NCI-H510A (cell line): Measurements from ENCODE around the gene AFF3.

Experiments
- DNase-seq: peaks from one replicate; lab custom pipeline; 2025; lab: John Stamatoyannopoulos, UW

AFF3 gene

DNA sequence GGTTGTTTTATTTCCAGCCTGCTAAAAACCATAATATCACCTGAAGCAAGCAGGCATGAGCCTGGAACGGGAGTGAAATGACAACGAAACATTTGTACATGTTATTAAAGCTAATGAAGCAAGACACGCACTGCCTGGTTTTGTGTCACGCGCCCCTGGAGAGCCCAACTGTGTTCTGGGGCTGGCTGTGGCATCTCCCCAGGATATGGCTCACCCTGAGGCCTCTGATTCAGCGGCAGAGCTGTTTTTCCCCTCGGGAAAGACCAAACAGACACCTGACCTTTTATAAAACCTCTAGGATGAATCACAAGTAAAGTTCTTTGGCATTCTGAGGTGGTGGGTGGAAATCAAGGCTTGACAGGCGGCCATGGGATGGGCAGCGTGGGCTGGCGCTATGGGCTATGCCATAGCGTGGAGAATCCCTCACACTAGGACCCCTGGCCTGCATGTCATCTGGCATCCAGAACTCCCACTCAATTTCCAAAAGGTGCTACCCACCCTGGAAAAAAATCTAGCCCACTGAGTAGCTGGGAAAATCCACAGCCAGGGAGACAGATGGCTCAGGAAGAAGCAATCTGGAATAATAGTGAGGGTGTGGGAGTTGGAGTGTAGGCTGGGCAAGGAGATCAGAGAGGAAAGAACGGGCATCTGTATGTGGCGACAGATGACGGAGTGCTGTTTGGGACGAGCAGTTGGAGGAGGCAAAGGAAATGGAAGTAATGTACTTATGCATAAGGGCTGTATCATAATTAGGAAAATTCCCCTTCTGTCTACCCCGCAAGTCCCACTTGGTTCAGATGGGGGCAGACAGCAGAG, 262.0 kb downstream of the AFF3 start:
- no peak for DNase-seq

DNA sequence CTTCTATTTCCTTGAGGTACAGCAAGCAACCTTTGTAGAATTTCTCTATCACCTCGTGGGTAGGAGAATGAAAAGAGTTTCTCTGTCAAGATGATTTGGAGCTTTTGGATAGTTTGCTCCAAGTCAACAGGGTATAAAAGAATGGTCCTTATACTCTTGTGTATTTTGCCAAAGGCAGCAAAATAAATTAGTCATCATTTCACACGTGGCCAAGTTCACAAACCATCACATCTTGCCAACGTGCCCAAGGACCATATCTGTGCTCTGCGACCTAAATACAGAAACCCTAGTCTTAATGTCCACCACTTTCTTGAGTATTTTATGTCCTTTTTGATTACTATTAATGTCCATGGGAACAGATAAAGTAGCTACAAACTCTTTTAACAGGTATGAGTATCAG, 262.9 kb downstream of the AFF3 start:
- DNase-seq = no peak

DNA sequence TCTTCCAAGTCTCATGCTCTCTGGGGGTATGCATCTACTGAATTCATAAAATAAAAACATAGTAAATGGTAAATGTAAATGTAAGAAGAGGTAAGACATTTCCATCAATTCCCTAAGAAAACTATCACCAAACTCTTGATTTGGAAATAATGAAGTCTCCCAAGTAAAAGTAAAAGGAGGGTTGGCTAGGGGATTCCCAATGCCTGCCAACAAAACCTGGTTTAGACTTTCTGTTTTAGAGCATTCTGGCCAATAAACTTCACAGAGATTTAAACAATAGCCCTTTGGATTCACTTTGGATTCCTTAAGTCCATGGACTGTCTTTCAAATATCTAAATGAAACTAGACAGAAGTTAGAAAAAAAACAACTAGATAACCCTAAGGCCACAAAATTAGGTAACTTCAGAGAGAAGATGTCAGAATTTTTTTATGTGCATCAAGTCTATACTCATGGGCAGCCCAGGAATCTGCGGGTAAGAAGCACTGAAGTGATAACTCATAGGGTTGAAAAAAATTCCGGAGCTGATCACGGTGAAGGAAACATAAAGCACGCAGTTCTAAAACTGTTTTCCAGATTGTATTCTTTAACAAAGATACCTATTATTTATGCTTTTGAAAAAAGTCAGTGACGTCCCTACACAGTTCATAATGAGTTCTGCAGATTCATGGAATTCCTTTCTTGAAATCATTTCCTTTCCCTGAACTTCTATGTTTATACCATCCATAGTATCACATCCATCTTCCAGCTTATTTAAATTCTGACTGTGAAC, 263.6 kb downstream of the AFF3 start:
- no peak for DNase-seq

DNA sequence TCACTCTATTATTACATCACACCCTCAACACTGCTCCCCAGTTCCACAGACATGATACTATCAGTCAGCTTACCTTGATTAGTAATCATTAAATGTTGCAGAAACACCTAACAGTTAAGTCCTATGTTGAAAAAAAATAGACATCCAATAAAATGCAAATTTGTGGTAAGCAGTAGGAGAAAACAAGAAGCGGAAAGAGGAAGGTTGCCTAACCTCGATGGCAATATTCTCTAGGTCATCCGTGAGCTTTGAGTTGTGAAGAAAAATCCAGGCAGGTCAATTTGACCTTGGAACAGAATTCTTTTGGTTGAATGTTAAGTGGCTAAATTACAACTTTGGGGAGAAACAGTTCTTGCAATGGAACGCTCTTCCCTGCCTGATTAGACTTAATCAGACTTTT, 264.4 kb downstream of the AFF3 start:
- no peak for DNase-seq

DNA sequence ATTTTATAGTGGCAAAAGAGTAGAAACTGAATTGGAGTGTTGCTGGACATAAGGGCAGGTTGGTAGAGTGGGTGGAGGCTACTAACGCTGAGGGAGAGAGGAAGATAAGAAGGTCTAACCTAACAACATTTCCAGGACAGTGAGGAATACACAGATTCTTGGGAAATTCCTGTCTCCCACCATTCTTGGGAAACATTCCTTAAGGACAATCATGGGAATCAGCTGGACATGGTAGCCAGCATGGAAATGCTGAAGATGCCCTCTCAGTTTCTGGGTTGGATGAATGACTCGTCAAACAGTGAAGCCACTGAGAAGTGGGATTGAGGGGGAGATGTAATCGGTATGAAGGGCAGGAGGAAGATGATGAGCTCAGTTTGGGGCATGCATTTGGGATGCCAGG, 265.4 kb downstream of the AFF3 start:
- no peak for DNase-seq

DNA sequence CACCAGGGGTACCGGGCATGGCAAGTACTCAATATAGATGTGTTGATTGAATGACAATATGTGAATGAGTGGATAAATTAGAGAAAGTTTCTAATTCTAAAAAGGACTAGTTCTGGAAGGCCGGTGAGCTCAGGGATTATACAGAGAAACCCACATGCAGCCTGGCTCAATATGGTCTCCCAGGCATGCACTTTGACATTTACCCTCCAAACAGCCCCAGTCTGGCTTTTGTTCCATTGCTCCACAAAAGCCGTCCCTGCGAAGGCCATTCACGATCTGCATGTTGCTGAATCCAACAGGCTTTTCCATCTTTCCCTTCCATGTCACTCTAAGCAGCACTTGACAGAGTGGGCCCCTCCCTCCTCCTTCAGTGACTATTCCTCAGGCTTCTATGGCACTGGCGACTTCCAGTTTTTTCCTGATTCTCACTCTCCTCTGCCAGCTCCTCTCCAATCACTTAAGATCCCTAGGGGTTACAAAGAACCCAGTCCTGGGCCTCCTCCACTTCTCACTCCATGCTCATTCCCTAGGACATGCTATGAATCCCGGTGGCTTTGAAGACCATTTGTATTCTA, 266.7 kb downstream of the AFF3 start:
- no peak for DNase-seq

DNA sequence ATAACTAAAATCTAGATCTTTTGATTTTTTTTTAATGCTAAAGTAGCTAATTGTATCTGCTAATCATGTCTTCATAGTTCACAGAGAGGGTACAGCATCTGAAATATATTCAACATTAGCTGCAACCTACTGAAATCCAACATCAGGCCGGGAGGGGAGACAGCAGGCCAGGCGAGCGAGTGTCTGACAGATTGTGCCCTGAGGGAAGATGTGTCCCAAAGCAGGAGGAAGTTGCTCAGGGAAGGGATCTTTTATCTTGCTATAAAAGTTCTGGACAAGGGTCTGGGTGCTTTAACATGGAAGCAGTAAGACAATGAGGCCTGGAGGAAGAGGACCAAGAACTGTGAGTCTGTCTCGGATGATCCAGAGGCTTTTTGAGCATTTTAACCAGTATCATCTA, 274.1 kb downstream of the AFF3 start:
- DNase-seq = no peak

DNA sequence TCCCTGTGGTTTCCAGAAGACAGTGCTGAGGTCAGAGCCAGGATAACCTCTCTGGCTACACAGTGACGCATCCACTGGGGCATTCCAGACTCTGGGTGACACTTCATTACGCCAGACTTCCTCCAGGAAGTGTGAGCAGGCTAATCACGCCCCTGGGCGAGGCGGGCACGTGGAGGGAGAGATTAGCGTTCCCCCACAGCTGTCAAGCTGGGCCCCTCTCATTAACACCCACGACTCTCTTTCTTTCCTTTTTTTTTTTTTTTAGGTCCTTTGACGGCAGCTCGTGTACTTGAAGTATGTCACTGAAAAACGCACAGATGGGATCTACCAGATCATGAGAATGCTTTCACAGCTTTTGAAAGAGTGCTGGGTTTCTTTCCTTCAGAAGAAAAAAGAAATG, 274.6 kb downstream of the AFF3 start:
- DNase-seq = no peak

DNA sequence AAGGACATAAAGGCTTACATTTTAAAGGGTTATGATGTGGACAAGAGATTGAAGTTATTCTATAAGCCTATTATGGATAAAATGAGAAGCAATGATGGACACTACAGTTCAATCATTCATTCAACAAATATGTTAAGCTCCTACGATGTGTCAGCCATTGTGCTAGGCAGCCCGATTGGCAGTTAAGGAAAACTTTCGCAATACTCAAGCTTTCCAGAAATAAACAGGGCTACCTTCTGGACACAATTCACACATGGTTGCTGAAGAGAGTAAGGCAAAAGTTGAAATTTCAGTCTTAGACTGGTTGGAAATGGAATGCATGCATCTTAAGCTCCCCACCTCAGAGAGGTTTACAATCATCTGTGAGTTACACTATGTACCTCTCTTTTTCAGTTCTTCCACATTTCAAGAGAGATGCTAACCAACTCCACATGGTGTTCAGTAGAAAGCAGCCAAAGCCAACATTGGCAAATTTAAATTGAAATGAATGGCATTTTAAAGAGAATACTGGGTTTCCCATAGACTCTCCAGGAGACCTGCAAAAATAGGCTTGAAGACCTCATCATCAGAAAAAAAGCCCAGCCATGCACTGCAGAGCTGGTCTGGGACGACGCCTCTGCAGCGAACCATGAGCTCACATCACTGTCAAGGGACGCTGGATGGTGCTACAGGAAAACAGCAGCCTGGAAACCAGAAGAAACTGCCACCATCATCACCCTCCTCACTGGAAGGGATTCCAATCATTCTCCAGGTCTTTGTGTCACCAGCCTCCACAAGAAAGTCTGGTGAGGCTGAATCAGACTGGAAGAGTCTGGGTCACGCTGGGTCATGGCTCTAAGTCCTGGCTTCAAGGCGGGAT, 276.3 kb downstream of the AFF3 start:
- DNase-seq = no peak

DNA sequence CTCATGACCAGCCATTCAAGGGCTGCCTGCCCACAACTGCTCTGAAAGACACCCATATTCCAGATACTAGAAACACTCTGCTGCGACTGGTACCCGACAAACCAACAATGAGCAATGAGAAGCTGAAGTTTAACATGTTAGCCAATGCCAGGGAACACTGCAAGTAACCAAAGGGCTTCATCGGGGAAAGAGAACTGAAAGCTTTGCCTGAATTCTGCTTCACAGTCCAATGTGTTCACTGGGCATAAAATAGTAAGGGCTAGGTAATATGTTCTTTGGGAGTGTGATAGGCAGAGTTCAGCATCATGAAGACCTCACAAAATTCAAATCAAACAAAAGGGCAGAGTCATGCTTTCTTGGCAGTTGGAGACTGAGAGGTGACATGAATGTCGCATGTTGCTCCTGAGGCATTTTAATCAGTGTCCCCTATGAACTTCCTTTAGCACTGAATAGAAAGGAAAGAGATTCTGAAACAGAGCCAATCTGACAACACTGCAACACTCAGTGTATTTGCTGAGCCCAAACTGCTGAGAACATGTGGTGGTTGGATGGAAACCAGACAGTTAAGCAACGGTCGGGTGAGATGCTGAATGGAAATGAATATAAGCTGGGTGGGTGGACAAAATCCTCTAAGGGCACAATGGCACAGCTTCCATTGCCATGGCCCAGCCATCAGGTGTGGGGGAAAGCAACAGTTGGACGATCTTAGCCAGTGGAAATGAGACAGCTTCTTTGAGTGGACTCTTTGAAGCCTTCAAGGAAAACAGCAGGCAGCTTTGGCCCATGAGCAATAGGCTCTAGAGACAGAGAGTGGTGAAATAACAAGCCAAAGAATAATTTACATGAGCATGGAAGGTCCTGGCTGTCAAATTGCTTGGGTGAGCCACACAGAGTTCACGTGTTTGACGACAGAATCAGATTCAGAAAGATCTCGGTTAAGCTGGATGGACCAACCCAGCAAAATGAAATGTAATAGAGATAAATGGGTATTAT, 277.5 kb downstream of the AFF3 start:
- no peak for DNase-seq

DNA sequence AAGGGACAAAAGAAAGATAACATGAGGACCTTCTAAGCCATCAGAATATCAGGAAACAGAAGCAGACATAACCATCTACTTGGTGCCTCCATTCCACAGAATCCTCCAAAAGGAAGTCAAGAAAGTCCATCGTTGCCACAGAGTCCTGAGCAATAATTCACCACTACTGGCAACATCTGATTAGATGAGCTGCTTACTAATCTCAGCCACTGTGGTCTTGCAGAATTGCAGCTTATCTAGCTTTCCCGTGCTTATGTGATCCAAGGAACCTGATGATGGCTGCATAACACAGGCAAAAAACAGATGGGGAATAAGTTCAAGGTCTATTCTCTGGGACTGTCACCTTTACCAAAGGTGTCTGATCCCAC, 278.5 kb downstream of the AFF3 start:
- DNase-seq = no peak

DNA sequence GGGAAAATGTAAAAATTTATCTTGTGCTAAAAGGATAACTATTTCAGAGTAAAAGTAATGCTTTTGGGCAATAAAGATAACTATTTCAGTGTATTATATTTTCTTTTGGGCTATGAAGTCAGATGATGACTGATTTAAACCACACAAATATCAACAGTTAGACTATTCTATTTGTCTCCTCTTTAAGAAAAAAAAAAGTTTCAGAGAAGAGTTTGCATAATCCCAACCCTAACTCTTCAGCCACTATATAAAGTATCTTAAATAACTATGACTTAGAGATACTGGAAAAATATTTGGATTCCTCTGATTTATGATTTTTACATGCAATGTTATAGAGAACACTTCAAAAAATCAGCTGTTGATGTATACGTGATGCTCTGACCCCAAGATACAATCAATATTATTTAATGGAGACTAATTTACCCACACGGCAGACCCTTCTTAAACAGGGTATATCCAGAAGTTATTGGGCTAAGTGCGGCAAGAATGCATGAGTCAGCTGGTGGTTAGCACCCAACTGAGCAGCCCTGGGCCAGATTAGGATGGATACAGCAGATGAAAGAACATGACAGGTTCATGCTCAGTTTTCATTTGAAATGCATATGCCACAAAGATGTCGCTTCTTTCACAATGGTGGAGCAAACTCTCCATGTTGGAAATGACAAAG, 279.0 kb downstream of the AFF3 start:
- no peak for DNase-seq

DNA sequence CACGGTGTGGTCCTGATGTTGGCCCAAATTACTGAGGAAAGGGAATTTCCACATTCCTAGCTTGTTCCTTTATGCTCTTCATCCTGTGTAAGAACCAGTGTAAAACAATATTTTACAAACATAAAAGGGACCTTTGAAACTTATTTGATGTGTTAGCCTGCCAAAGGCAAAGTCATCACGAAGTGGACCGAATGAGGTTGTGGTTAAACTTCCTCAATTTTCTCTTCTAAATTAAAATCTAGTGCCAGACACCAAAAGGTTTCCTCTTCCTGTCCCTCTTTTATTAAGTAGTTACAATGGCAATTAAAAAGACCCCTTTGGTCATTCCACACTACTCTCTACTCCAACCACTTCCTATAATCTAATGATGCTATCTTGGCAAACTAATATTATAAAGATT, 279.8 kb downstream of the AFF3 start:
- no peak for DNase-seq

DNA sequence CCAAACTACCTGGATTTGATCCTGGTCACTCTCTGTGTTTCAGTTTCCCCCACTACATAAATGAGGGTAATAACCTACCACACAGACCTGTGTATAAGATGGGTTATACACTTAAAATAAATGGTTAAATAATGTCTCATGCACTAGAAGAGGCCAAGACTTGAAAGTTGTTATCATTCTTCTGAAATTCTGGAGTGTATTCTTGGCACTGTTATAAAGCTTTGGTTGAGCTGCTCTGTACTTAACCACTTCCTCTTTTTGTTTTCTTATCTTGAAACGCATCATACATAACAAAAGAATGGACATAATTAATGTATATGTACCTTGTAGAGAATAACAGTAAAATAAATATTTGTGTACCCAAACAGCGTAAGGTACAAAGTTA, 281.0 kb downstream of the AFF3 start:
- no peak for DNase-seq

DNA sequence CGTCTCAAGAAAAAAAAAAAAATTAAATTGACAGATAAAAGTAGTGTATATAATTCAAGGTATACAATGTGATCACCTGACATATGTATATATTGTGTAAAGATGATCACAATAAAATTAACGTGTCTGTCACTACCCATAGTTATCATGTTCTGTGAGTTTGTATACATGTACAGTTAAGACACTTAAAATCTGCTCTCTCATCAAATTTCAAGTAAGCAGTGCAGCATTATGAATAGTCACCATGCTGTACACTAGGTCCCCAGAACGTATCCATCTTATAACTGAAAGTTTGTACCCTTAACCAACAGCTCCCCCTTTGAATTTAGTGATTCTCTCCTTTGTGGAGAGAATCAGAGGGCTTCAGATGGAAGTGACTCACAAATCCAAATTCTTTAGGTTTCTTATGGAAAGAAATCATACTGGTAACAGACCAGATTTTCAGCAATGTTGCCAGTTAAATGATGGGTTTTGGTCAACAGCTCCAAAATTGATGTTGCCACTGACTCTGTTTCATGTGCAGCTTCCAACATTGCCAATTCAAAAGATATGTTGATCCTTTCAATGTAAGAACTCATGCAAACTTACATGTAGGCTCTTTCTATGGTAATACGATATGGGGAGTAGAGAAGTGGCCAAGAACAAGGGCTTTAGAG, 281.5 kb downstream of the AFF3 start:
- no peak for DNase-seq

DNA sequence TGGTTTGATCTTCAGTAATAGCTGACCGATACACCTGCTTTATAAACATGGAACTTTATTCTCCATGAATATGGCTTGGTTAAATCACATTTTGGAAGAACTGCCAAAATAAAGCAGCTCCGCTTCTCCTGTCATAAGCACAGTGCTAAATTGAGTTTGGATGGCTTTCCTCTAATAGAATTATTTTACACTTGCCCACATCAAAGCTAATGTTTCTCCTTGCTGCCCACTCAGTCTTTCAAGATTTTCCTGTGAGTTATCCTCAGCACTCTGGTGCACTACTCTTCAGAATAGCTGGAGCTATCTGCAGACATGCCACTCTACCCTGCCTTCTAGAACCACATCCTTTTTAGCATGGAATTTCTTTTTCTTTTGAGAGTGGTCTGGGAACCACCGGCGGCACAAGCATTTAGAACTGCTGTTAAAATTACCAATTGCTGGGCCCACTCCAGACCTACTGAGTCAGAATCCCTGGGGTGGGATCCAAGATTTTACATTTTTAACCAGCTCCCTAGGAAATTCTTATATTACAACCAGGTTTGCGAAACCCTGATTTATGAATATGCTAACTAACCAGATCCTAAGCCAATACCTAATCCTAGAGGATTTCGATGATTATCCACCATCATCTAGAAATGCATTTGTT, 283.3 kb downstream of the AFF3 start:
- no peak for DNase-seq

DNA sequence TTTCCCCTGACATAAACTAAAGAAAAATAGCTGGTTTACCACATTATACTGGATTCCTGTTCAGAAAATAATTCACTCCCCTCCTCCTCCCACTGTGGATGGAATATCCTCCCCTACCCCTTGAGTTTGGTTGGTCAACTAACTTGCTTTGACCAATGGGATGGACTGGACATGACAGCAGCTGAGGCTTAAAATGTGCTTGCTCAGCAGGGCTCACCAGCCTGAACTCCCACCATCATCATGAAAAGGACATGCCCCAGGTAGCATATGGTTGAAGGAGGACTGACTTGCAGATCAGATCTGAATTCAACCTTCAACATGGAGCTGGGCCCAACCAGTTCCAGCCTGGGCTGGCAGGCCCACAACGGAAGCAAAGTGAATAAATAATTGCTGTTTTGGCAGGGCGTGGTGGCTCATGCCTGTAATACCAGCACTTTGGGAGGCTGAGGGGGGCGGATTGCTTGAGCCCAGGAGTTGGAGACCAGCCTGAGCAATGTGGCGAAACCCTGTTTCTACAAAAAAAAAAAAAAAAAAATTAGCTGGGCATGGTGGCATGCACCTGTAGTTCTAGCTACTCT, 284.4 kb downstream of the AFF3 start:
- no peak for DNase-seq

DNA sequence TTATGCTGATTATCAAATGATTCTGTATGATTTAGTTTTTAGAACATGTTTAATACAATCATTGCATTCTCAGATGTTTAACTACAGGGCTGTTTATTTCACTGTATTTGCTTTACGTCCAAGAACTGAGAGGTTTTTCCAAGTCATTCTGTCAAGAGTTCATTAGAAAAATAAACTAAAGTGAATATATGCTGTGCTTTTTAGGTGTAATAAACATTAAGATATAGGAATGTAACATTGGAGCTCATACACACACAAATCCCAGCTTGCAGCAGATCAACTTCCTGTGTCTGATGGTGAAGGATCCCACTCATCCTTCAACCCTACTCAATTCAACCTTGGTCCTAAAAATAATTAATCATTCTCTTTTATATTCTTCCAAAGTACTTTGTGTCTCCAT, 285.0 kb downstream of the AFF3 start:
- no peak for DNase-seq

DNA sequence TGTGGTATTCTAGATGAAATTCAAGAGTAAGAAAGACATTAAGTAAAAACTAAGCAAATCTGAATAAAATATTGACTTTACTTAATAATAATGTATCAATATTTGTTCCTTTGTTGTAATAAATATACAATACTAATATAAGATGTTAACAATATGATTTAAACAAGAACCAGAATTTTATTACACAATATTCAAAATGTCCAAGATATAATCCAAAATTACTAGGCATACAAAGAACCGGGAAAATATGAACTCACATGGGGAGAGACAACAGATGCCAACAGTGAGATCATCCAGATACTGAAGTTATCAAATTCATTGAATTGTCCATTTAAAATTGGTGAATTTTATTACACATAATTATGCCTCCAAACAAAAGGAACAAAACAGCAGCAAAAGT, 286.3 kb downstream of the AFF3 start:
- DNase-seq = no peak
